Left ventricle myocardium inferior (tissue), 1 donor: ENCODE measurements around the gene IFITM2. TPM values are rescaled to one million over a fixed set of nuclear protein-coding genes. Genes with fewer than 3 reads are reported as not detected.
"Not testable (repeated sequence)": the region's sequence is repeated elsewhere in the genome, so short reads cannot be mapped to it uniquely, and the experiment has no call there.

Source experiments
- DNase-seq: peaks from one replicate; pipeline ENCODE4 v3.0.0-alpha.2; 2020
- H3K27ac ChIP-seq: fragments of 200-600 bp; replicated peaks from 2 replicates; pipeline ENCODE4 v1.8.0; 2021
- H3K27me3 ChIP-seq: fragments of 200-600 bp; 2 replicates; pipeline ENCODE4 v1.8.0; 2021; ENCODE audit warnings: low read depth
- H3K36me3 ChIP-seq: fragments of 200-600 bp; 2 replicates; pipeline ENCODE4 v1.8.0; 2021
- H3K4me1 ChIP-seq: fragments of 200-600 bp; 2 replicates; pipeline ENCODE4 v1.8.0; 2021
- H3K4me3 ChIP-seq: fragments of 200-600 bp; 2 replicates; pipeline ENCODE4 v1.8.0; 2021; ENCODE audit warnings: mild to moderate bottlenecking, moderate library complexity
- H3K9me3 ChIP-seq: fragments of 200-600 bp; replicated peaks from 2 replicates; pipeline ENCODE4 v1.8.0; 2021
- CTCF ChIP-seq: fragments of 200-600 bp; IDR thresholded peaks from 2 replicates; pipeline ENCODE4 v1.8.0; 2021; ENCODE audit warnings: antibody characterized with exemption, mild to moderate bottlenecking, borderline replicate concordance
- intact Hi-C: fragments of 100-400 bp; cut with micrococcal nuclease; formaldehyde crosslinking; loops from one replicate; pipeline ENCODE4 v1.11.0; 2022
- total RNA-seq: library from RNA; stranded (reverse); fragmentation: NEBNext Ultra II Directional; extraction: Animal tissue kit (Norgen Biotek cat#: 25700); gene quantifications from one replicate; pipeline ENCODE4 v1.2.1, GENCODE V29; 2021
- donor health status: DM: no; HTN: yes; CAD: no; lungs with severe emphysema.

The IFITM2 gene
- total RNA-seq, 1 donor from 2014 or later = 160 TPM

DNA sequence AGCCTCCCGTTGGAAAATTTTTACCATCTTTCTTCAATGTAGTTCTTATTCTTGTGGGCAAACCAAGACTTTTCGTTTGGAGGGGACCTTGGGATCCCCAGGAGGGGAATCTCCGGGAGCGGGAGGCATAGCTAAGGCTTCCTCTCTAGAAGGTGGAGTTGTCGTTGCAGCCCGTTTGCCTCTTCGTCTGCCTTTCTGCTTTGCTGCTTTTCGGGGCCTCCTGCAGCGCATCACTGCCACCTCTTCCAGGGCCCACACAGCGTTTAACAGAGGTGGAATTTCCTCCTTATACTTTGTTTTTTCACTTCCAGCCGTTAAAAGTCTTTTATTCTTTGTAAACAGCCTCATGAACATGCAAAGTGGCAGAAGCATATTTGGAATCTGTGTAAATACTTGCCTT lies 16.5 kb downstream of the IFITM2 start:
- peaks cover 52% of the 10 kb centered on the region for H3K4me1 ChIP-seq
- TF ChIP-seq CTCF = no peak
- peak overlapping the region; percentile 46 for H3K4me3 ChIP-seq
- no peak for DNase-seq
- H3K9me3 ChIP-seq = no peaks in the 10 kb centered on the region
- peaks cover 10% of the 10 kb centered on the region for H3K27me3 ChIP-seq
- intact Hi-C loops = no loop called here
- no peaks in the 10 kb centered on the region for H3K36me3 ChIP-seq
- peak overlapping the region; percentile 97 for H3K27ac ChIP-seq

DNA sequence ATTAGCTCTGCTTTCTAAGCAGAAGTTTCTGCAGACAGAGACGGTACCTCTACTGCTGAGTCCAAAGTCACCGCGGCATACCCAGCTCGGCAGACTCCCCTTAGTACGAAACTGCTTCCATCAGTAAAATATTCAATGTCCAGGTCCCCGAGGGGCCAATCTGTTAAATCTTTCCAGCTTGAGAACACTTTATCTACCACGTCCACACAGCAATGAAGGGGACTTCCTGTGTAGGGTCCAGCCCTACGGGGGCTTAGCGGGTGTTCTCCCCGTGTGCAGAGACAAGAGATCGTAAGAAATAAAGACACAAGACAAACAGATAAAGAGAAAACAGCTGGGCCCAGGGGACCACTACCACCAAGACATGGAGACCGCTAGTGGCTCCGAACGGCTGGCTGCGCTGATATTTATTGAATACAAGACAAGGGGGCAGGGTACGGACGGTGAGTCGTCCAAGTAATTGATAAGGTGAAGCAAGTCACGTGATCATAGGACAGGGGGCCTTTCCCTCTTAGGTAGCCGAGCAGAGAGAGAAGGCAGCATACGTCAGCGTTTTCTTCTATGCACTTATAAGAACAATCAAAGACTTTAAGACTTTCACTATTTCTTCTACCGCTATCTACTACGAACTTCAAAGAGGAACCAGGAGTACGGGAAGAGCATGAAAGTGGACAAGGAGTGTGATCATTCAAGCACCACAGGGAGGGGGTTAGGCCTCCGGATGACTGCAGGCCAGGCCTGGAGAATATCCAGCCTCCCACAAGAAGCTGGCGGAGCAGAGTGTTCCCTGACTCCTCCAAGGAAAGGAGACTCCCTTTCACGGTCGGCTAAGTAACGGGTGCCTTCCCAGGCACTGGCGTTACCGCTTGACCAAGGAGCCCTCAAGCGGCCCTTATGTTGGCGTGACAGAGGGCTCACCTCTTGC lies 17.2 kb downstream of the IFITM2 start:
- DNase-seq, H3K27me3 ChIP-seq, H3K9me3 ChIP-seq, intact Hi-C loops, H3K36me3 ChIP-seq: not testable (repeated sequence)
- peak overlapping the region; percentile 46 for H3K4me3 ChIP-seq
- H3K27ac ChIP-seq = peak overlapping the region; percentile 97
- H3K4me1 ChIP-seq = peaks cover 52% of the 10 kb centered on the region

GRCh38 chr11:325796-326591 lies 18.4 kb downstream of the IFITM2 start:
- Histone ChIP-seq H3K36me3 (no peaks in the 10 kb centered on the region), H3K27ac (peak overlapping the region; percentile 97), H3K4me1 (peaks cover 48% of the 10 kb centered on the region), H3K9me3 (no peaks in the 10 kb centered on the region), H3K4me3 (peak overlapping the region; percentile 46), H3K27me3 (peaks cover 7% of the 10 kb centered on the region)
- intact Hi-C loops = no loop called here
- no peak for DNase-seq
- no peak for TF ChIP-seq CTCF

DNA sequence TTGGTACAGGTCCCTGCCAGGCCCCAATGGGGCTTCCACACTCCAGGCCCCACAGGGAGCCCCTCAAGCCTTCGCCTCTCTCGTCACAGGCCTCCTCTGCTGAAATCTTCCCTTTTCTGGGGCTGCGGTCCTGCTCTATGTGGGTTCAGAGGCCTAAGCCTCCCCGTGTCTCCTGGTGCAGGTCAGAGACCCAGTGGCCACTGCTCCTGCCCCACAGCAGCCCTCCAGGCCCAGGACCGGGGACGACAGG lies 18.9 kb downstream of the IFITM2 start:
- Histone ChIP-seq H3K27ac (peak overlapping the region; percentile 97), H3K4me1 (peaks cover 48% of the 10 kb centered on the region), H3K9me3 (no peaks in the 10 kb centered on the region), H3K4me3 (peak overlapping the region; percentile 46), H3K27me3 (peaks cover 7% of the 10 kb centered on the region), H3K36me3 (no peaks in the 10 kb centered on the region)
- DNase-seq = no peak
- intact Hi-C loops = no loop called here
- TF ChIP-seq CTCF = no peak

- Histone ChIP-seq H3K27ac (peak overlapping the region; percentile 97), H3K9me3 (no peaks in the 10 kb centered on the region), H3K4me1 (peaks cover 48% of the 10 kb centered on the region), H3K27me3 (peaks cover 7% of the 10 kb centered on the region), H3K4me3 (peak overlapping the region; percentile 46), H3K36me3 (no peaks in the 10 kb centered on the region)
- peak; percentile 89 for DNase-seq
- no peak for TF ChIP-seq CTCF
- intact Hi-C loops = no loop called here
These were observed 19.4 kb downstream of the IFITM2 start for GRCh38 chr11:326842-327580.
